Loucy (cell line): ENCODE results near the gene MC1R.

ENCODE experiments used
- EZH2phosphoT487 ChIP-seq: fragments of 200-600 bp; IDR thresholded peaks from 2 replicates; pipeline ENCODE4 v1.6.1; 2018; ENCODE audit warnings: antibody characterized with exemption, mild to moderate bottlenecking, moderate library complexity, borderline replicate concordance
- TF ChIP-seq, protein P1 (sequence below): fragments of 200-600 bp; sonication (generic); conservative IDR thresholded peaks from 2 replicates; pipeline ENCODE4 v1.5.1; 2014; ENCODE audit warnings: mild to moderate bottlenecking, antibody characterized with exemption, low read length

DNA sequence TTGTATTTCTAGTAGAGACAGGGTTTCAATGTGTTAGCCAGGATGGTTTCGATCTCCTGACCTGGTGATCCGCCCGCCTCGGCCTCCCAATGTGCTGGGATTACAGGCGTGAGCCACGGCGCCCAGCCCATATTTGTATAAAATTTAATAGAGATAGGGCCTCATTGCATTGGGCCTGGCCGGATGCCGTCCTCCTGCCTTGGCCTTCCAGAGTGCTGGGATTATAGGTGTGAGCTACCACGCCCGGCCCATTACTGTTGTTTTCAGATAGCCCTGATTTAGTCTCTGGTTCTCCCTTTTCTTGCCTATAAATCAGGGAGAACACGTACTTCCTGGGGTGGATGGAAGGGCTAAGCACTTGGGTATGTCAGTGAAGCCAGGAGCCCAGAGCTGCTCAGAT lies 33.4 kb downstream of the MC1R start:
- TF ChIP-seq, protein P1, sequence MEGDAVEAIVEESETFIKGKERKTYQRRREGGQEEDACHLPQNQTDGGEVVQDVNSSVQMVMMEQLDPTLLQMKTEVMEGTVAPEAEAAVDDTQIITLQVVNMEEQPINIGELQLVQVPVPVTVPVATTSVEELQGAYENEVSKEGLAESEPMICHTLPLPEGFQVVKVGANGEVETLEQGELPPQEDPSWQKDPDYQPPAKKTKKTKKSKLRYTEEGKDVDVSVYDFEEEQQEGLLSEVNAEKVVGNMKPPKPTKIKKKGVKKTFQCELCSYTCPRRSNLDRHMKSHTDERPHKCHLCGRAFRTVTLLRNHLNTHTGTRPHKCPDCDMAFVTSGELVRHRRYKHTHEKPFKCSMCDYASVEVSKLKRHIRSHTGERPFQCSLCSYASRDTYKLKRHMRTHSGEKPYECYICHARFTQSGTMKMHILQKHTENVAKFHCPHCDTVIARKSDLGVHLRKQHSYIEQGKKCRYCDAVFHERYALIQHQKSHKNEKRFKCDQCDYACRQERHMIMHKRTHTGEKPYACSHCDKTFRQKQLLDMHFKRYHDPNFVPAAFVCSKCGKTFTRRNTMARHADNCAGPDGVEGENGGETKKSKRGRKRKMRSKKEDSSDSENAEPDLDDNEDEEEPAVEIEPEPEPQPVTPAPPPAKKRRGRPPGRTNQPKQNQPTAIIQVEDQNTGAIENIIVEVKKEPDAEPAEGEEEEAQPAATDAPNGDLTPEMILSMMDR = no peak
- TF ChIP-seq EZH2phosphoT487 = no peak
